ENCODE data around the gene PCSK6. TPM values are rescaled to one million over a fixed set of nuclear protein-coding genes. Genes with fewer than 3 reads are reported as not detected.
"Not testable (repeated sequence)": the region's sequence is repeated elsewhere in the genome, so short reads cannot be mapped to it uniquely, and the experiment has no call there.

PCSK6 gene
- polyA plus RNA-seq, 5 donors, result 20.9 to 25.5 (median 21.8) TPM

DNA sequence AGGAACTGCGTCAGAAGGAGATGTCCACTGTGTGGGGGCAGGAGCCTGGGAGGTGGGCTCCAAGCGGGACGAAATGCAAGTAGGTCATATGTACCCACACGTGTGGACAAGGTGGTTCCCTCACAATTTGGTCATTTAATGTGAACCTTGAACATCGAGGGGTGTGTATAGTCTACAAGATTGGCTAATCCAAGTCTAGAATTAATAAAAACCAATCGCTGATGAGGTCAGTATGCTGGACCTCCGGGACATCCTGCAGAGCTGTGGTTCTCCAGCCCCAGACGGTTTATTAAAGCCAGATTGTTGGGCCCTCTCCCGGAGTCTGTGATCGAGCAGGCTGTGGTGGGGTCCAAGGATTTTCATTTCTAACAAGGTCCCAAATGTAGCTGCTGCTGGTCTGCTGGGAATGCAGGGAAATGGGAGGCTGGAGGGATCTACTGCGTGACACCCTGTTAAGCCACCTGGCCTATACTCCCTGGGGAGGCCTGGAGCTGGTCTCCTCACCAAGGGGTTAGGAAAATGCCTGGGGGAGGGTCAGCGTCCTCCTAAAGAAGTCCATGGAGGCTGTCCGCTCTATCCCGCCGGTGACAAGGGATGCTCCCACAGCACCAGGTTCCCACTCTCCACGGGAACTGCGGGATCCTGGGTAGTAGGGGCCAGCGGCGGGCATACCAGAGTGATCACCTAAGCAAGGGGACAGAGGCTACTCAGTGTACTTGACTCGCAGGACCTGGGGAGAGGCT lies 25.1 kb downstream of the PCSK6 start:
- no peak for DNase-seq

- not testable (repeated sequence) for DNase-seq
Measured at GRCh38 chr15:101463696-101464095, 25.8 kb downstream of the PCSK6 start.

DNA sequence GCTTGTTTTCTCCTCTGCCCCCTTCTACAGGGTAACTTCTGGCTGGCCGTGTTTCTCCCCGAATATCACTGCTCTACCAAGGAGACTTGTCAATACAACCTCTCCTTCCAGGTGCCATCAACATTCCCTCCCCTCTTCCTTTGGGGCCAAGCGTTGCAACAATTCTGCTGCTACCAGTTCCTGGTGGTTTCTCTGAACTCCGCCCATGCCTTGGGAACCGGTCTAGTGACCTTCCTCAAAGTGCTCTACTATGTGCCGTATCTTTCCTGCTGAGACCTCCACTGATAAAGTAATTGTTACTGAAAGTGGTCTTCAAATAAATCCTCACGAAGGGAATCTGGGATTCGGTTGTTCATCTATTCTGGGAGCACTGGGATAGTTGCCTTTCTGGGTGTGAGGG lies 26.2 kb downstream of the PCSK6 start:
- DNase-seq, result no peak

DNA sequence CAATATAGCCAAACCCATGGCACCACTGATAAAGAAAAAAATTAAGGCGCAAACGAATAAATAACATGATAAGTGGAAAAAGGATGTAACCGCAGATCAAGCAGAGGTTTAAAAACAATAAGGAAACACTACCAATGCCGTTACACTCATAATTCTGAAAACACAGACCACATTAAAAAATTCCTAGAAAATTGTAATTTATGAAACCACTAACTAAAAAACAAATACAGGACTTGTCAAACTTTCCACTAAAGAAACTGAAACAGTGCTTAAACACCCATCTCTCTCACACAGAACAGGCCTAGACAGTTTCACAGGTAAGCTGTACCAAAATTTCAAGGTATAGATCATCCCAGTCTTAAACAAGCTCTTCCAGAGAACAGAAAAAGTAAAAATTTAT lies 28.4 kb downstream of the PCSK6 start:
- no peak for DNase-seq

DNA sequence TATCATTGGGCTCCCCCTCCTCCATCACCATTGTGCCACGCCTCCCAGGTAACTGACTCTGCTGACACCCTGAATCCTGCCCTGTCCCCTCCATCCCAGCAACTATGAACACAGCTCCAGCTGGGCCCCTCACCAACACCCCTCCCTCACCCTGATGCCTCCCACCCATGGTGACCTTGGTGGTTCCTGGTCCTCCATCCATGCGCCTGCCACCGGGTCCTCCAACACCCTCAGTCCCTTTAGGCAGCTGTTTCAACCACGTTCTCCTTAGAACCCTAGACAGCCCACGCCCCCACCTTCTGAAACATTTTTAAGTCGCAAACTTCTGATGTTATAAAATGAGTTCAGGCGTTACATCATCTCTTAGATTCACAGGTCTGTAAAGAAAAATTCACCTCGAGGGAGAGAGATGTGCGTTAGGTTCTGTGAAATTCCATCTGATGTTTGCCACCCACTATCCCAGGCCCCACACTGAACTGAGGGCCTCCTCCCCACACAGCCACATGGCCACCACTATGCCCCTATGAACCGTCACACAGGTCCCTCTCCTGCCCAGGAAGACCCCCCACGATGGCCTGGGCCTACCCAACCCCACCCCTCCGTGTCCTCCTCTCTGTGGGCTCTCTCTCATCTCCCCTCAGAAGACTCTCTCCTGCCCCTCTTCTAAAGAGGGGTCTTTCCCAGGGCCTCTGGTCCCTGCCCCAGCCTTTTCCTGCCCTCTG lies 29.8 kb downstream of the PCSK6 start:
- DNase-seq, result no peak

GRCh38 chr15:101458908-101459578 lies 30.5 kb downstream of the PCSK6 start:
- no peak for DNase-seq

GRCh38 chr15:101458158-101458900 lies 31.2 kb downstream of the PCSK6 start:
- no peak for DNase-seq

GRCh38 chr15:101457696-101458095 lies 31.8 kb downstream of the PCSK6 start:
- DNase-seq, result no peak

GRCh38 chr15:101456057-101456739 lies 33.3 kb downstream of the PCSK6 start:
- no peak for DNase-seq

DNA sequence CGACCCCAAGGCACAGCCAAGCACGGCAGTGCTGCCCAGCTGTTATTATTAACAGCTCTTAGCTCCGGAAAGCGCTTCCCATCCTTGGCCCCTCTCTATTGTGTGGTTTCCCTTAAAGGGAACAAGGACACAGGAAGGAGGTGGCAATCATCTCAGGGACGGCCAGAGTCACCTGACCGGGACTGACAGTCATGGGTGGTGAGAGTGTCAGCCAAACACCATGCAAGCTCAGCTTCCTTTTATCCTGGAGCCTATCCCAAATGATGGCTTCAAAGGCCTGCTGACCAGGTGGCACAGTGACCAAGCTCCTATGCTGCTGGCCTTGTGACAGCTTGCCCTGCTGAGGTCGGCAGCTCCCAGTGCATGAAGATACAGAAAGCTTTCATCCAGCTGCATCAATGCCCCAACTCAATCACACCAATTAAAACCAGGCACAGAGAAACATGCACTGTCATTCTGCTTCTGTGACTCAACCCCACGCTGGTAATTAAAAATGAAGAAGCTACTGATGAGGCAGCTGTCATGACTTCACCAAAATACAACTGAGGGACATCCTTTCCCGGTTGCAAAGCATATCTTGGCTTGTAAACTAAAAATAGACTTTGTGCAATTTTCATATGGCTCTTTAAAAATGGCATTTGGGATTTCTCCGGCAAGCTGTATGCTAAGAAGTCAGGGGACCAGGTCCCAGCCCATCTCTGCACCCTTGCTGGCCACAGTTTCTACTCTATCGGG lies 34.0 kb downstream of the PCSK6 start:
- DNase-seq, result no peak

DNA sequence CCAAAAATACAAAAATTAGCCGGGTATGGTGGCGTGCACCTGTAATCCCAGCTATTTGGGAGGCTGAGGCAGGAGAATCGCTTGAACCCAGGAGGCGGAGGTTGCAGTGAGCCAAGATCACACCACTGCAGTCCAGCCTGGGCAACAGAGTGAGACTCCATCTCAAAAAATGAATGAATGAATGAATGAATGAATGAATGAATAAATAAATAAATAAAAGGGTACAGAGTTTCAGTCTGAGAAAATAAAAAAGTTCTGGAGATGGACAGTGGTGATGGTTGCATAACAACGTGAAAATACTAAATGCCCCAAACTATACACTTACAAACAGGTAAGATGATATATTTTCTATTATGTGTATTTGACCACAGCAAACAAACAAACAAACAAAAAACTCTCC lies 34.7 kb downstream of the PCSK6 start:
- not testable (repeated sequence) for DNase-seq

DNA sequence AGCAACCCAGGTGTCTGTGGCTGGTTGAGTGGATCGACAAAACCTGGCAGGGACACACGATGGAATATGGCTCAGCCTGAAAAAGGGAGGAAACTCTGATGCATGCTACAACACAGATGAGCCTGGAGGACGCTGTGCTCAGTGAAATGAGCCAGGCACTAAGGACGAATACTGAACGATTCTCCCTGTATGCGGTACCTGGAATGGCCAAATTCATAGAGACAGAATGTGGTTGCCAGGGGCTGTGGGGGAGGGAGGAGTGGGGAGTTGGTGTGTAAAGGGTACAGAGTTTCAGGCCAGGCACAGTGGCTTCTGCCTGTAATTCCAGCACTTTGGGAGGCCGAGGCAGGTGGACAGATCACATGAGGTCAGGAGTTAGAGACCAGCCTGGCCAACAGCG lies 35.1 kb downstream of the PCSK6 start:
- DNase-seq, result no peak

- DNase-seq, result no peak
Measured at GRCh38 chr15:101453123-101454120, 36.1 kb downstream of the PCSK6 start.

- no peak for DNase-seq
Measured at GRCh38 chr15:101452572-101452971, 36.9 kb downstream of the PCSK6 start.

GRCh38 chr15:101451846-101452245 lies 37.7 kb downstream of the PCSK6 start:
- DNase-seq, result no peak

GRCh38 chr15:101451266-101451799 lies 38.2 kb downstream of the PCSK6 start:
- peak; percentile 73 to 80 for DNase-seq

DNA sequence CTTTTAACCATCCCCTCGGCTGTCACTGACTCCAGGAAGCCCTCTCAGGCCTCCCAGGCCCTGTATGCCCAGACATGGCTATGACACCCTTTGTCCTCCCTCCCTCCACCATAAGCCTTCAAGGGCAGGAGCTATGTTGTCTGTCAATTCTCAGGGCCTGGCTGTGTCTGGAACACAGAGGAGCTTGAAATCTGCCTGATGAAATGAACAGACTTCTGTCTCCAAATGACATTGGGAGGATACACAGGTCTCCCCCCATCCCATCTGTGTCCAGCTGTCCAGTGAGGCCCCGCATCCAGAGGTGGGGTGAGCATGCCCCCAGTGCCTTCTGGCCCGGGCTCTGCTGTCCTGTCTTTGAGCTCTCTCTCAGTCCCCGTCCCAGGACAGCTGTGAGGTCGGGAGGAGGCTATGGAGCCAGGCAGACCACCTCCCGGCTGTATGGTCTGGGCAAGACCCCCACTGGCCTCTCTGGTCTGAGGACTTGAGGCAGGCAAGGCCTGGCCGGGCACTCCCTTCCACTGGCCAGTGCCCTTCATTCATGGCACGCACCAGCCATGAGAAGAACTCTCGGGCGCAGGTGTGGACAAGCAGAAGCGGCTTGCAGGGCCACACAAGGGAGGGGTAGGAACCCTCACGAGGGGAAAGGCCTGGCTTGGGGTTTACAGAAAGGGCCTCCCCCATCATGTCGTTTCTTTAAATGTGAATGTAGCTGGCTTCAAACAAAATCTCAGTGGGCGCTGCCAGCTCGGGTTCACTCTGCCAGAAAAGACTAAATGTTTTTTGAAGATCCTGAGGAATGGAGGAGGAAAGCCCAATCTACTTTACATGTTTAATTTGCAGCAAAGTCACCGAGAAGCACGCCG lies 38.9 kb downstream of the PCSK6 start:
- no peak for DNase-seq

Data from right lung (tissue), 5 donors.